Measurements from ENCODE around the gene BSND.
"Not testable (repeated sequence)": the region's sequence is repeated elsewhere in the genome, so short reads cannot be mapped to it uniquely, and the experiment has no call there.

BSND gene

DNA sequence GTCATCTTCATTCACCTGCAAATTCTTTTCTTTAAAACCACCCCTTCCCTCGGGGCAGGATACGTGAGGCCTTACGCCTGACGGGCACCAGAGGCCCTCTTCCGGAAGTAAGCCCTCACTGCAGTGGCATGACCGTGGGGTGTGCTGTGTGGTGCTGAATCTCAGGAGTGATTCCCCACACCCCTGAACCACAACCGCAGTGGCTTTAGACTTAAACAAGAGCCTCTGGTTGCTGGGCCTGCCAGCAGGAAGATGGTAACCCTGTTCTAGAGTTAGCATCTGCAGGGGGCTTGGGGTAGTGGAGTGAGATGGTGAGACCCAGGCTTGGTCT is 12.1 kb downstream of the BSND start:
- TF ChIP-seq, protein P1, sequence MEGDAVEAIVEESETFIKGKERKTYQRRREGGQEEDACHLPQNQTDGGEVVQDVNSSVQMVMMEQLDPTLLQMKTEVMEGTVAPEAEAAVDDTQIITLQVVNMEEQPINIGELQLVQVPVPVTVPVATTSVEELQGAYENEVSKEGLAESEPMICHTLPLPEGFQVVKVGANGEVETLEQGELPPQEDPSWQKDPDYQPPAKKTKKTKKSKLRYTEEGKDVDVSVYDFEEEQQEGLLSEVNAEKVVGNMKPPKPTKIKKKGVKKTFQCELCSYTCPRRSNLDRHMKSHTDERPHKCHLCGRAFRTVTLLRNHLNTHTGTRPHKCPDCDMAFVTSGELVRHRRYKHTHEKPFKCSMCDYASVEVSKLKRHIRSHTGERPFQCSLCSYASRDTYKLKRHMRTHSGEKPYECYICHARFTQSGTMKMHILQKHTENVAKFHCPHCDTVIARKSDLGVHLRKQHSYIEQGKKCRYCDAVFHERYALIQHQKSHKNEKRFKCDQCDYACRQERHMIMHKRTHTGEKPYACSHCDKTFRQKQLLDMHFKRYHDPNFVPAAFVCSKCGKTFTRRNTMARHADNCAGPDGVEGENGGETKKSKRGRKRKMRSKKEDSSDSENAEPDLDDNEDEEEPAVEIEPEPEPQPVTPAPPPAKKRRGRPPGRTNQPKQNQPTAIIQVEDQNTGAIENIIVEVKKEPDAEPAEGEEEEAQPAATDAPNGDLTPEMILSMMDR (conservative IDR thresholded peaks at IDR 0.05; ENCODE audit: control insufficient read depth, insufficient read depth, low read depth, low read length): no peak
- DNase-seq (ENCODE audit: low read depth): no peak
- no peak overlapping the region for H3K4me3 ChIP-seq (ENCODE audit: control insufficient read depth, low read depth, low read length)

DNA sequence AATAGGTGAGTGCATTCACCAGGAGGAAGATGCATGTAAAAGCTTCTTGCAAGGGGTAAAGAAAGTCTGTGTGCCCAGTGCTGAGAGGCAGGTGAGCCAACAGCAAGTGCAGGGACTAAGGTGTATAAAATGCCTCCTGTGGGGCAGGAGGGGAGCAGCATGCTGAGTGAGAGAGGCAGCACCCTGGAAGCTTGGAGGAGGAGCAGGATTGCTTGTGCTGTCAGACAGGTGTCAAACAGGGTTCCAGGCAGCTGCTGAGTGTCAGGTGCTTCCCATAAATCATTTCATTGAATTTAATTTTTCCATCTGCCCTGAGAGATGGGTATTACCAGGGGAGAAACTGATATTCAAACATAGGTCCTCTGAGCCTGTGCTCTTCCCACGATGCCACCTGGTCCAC is 13.9 kb downstream of the BSND start:
- H3K4me3 ChIP-seq (ENCODE audit: control insufficient read depth, low read depth, low read length): no peak overlapping the region
- TF ChIP-seq, protein P1 (conservative IDR thresholded peaks at IDR 0.05; ENCODE audit: control insufficient read depth, insufficient read depth, low read depth, low read length): no peak
- DNase-seq (ENCODE audit: low read depth): no peak

DNA sequence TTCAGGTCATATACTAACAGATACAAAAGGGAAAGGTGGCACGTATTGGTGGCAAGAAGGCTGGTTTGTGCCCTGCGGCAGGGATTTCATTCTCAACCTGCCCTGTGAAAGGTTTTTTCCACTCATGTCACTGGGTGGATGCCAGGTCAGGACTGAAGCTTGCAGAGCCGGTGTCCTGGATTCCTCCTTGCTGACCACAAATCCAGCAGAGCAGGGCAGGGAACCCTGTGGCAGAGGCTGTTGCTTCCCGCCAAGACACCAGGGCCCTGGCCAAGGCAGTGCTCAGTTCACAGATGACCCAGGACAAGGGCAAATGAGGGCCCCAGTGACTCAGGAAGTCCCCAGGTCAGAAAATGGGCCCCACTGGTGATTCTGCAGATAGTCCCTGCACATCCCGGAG is 16.4 kb downstream of the BSND start:
- DNase-seq (ENCODE audit: low read depth): no peak
- H3K4me3 ChIP-seq (ENCODE audit: control insufficient read depth, low read depth, low read length): no peak overlapping the region
- TF ChIP-seq, protein P1 (conservative IDR thresholded peaks at IDR 0.05; ENCODE audit: control insufficient read depth, insufficient read depth, low read depth, low read length): no peak

DNA sequence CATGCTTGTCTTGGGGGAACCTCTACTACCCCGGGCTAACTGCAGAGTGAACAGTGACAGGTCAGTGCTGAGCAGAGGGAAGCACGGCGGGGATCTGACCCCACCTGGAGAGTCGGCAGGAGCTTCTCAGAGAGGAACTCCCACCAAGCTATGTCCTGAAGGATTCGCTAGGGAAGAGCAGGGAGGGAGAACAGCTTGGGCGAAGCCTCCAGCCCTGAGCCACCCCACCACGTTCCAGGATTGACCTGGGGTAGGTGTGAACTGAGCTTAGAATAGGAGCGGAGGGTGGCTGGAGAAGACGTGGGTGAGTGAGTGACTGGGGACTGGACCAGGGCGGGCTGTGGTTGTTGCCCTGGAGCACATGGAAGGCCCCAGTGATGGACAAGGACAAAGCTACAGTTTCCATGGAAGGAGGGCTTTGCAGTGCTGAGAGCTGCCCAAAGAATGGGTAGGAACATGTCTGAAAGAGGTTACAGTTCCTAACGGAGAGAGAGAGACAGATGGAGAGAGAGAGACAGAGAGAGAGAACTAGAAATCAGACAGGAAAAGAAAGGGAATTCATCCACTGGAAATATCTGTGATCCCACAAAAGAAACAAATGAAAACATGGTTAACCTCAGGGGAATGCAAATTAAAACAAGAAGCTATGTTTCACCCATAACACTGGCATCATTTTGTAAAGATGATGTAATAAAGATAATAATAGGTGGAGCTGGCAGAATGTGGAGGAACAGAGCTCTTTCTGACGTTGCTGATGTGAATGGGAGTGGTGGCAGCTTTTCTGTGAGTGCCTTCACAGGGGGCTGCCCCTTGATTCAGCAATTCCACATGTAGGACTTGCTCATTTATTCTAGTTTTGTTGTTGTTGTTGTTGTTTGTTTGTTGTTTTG is 17.2 kb downstream of the BSND start:
- TF ChIP-seq, protein P1 (conservative IDR thresholded peaks at IDR 0.05; ENCODE audit: control insufficient read depth, insufficient read depth, low read depth, low read length): no peak
- DNase-seq (ENCODE audit: low read depth): peak; percentile 42

DNA sequence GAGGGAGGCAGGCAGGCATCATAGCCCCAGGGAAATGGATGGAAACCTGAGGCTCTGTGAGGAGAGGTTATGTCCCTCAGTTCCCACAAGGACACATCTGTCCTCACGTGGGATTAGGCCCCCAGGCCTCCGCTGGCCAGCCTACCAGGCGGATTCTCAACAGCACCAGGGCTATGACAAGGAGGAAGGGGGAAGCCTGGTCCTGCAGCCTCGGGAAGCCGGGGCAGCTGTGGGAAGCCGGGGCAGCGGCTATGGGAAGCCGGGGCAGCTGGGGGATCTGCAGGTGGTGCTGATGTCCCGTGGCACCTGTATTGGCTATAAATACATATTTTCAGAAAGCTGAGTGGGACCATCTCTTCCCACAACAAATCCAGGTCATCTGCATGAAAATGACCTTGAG is 19.7 kb downstream of the BSND start:
- no peak overlapping the region for H3K4me3 ChIP-seq (ENCODE audit: control insufficient read depth, low read depth, low read length)
- TF ChIP-seq, protein P1 (conservative IDR thresholded peaks at IDR 0.05; ENCODE audit: control insufficient read depth, insufficient read depth, low read depth, low read length): no peak
- DNase-seq (ENCODE audit: low read depth): no peak

More for the DNA sequence above, 17.2 kb downstream of the BSND start:
- H3K4me3 ChIP-seq (ENCODE audit: control insufficient read depth, low read depth, low read length): no peak overlapping the region

DNA sequence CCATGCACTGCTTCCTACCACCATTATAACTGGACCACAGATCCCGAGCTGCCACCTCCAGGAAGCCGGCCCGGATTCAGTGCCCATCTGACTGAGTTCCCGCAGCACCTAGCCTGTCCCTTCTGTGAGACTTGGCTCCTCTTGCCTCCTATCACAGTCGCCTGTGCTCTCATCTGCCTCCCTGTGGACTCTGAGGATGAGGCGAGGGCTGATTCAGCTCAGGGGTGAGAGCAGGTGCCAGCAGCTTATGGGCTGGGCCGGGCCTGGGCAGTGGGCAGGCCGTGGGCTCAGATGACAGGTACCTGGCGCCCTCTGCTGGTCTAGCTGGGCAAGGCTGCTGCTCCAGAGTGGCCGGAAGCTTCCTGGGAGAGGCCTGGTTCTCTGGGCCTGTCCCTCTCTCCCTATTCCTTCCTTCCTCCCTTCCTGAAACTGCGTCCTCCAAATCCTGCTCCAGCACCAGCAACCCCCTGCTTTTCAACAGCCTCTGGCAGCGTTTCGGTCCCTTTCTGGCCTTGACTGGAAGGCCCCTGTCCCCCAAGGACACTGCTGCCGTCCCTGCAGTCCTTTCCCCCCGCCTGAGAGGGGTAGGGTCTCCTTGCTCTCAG is 23.3 kb downstream of the BSND start:
- DNase-seq (ENCODE audit: low read depth): peak; percentile 86
- TF ChIP-seq, protein P1 (conservative IDR thresholded peaks at IDR 0.05; ENCODE audit: control insufficient read depth, insufficient read depth, low read depth, low read length): peak; percentile 88
- no peak overlapping the region for H3K4me3 ChIP-seq (ENCODE audit: control insufficient read depth, low read depth, low read length)

DNA sequence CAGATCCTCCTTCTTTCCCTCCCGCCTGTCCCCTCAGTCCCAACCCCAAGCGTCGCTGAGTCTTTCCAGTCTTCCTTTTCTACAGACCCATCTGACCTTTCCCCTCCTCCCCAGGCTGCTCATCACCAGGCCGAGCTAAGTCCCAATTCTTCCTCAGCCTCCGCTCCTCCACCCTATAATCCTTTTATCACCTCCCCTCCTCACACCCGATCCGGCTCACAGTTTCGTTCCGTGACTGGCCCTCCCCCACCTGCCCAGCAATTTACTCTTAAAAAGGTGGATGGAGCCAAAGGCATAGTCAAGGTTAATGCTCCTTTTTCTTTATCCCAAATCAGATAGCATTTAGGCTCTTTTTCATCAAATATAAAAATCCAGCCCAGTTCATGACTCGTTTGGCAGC is 25.4 kb downstream of the BSND start:
- not testable (repeated sequence) for H3K4me3 ChIP-seq (ENCODE audit: control insufficient read depth, low read depth, low read length)

DNA sequence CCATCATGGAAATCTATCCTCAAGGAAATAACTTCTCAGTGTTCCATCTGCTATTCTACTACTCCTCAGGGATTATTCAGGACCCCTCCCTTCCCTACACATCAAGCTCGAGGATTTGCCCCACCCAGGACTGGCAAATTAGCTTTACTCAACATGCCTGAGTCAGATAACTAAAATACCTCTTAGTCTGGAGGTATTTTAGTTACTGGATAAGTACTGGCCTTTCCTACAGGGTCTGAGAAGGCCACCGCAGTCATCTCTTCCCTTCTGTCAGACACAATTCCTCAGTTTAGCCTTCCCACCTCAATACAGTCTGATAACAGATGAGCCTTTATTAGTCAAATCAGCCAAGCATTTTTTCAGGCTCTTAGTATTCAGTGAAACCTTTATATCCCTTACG is 27.9 kb downstream of the BSND start:
- DNase-seq (ENCODE audit: low read depth); H3K4me3 ChIP-seq (ENCODE audit: control insufficient read depth, low read depth, low read length): not testable (repeated sequence)

More for the DNA sequence above, 25.4 kb downstream of the BSND start:
- not testable (repeated sequence) for DNase-seq (ENCODE audit: low read depth)

DNA sequence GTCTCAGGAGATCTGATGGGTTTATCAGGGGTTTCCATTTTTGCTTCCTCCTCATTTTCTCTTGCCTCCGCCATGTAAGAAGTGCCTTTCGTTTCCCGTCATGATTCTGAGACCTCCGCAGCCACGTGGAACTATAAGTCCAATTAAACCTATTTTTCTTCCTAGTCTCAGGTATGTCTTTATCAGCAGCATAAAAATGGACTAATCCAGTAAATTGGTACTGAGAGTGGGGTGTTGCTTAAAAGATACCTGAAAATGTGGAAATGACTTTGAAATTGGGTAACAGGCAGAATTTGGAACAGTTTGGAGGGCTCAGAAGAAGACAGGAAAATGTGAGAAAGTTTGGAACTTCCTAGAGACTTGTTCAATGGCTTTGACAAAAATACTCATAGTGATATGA is 32.4 kb downstream of the BSND start:
- DNase-seq (ENCODE audit: low read depth); H3K4me3 ChIP-seq (ENCODE audit: control insufficient read depth, low read depth, low read length): not testable (repeated sequence)
